ENCODE results near the gene TUBGCP6.

The TUBGCP6 gene

DNA sequence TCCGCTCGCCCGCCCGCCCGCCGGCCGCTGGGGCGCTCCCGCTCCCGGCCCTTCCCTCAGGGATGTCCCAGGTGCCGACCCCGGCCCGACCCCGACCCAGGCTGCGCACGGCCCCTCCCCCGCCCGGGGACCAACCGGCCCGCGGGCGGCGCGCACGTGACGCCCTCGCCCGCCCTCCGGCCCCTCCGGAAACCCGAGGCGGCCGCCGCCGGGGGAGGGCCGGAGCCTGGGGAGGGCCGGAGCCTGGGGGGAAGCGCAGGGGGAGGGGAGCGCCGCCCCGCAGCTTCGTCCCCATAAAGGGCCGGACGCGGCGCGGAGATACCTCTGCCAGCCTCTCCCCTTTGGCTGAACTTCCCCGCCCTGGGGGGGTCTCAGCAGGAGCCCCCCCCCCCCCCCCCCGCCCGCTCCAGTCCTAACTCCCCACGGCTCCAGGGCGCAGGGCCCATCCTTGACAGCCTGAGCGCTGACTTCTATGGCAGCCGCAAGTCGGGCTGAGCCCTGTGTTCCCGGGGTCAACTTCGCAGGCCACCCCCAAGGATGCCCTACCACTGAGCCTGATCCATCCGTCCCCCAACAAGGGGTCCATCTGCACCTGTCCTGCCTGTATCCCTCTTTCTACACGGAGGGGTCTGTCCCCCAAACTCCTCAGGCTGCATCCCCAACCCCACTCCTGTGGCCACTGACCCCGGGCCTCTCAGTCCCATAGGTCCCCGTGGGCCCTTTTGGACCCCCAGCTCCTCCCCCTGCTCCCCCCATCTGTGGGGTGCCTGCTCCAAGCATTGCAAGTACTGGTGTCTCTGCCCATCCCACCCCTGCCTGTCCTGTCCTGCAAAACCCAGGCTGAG, 17.0 kb upstream of the TUBGCP6 start, which contains the start of gene MAPK12:
MAPK12 (minus strand) TSS at position 69 of the 845 bp plus-strand sequence. CDS start 174 bp downstream, outside the sequence.
- no peak for DNase-seq

DNA sequence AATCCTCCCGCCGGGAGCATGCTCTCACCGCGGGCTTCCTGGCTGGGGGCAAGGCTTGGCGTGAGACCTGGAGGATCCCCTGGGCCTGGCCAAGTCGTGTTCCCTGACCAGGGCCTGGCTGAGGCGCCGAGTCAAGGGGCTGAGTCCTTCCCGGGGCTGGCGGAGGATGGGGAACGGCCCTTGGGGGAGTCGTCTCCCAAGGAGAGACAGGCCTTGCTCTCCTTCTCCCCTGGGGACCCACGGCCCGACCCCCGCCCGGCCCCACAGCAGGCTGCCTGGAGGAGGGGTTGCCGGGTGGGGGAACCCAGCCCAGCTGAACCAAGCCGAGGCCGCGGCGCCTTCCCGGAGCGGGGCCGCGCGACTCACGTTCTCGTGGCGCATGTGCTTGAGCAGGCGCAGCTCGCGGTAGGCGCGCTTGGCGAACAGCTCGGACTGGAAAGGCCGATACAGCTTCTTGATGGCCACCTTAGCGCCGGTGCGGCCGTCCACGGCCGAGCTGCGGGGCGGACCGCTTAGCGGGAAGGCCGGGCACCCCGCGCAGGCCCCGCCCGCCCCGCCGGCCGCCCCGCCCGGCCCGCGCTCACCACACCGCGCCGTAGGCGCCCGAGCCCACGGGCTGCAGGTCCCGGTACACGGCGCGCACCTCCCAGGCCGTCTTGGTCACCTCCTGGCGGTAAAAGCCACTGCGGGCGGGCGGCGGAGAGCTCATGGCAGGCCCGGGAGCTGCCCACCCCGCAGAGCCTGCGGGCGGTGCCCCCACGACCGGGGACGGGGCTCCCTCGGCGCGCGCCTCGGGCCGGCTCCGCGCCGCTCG, 16.2 kb upstream of the TUBGCP6 start:
- no peak for DNase-seq

DNA sequence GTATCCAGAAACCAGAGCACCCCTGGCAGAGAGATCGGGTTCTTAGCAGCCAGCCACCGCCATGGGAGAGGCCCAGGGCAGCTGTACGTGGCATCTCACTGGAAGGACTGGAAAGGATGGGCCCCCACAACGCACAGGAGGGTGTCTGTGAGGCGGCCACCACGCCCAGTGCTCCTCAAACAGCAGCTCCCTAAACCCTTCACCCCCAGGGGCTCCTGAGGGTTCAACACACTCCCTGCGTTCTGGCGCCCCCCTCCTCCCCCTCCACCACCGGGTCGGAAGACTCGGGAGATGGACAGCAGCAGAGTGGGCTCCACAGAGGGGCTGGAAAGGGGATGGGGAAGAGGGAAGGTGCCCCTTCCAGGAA, 15.6 kb upstream of the TUBGCP6 start:
- no peak for DNase-seq

DNA sequence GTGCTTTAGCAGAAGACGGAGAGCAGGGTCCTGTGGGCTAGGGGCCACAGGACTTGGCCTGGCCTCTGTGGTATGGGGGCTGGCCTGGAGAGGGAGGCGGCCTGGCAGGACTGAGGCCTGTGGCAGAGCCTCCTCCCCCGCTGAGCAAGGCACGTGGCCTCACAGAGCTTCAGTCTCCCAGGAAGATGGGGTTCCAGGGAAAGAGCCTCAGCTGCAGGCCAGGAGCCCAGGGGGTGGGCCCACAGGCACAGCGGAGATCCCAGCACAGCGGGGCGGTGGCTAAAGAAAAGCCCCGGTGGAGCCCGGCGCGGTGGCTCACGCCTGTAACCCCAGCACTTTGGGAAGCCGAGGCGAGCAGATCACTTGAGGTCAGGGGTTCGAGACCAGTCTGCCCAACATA, 14.5 kb upstream of the TUBGCP6 start:
- DNase-seq, result no peak

DNA sequence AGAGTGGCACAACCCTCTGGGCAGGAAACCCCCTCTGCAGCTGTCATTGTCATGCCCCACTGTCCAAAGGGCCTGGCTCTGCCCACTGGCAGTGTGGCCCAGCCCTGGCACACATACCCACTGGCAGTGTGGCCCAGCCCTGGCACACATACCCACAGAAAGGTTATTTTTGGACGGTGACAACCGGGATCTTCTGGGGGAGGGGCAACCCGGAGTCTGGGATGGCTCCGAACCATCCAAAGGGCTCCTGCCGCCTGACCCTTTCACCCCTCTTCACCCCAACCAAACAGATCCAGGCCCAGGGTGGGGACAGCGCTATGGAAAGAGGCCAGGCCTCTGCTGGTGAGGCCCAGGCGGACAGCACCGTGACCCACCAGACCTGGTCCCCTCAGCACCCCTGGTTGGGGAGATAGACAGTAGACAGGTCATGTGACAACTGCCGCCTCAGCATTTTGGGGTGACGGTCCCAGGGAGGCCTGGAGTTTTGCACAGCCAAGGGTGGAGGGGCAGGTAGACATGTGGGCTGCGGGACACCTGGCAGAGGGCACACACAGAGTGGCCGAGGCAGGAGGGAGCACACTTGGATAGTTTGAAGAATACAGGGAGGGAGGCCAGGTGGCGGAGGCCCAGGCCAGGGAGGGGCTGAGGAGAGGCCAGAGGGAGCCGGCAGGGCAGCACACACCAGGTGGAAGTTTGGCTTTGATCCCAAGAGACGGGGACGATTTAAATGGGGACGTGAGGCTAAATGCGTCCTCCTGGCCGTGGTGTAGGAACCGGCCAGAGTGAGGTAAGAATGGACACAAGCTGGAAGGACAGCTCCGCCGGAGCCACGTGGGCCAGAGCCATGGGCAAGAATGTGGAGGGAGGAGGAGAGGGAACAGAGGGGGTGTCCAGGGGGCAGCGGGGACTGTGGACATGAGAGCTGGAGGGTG, 13.8 kb upstream of the TUBGCP6 start:
- DNase-seq, result no peak

DNA sequence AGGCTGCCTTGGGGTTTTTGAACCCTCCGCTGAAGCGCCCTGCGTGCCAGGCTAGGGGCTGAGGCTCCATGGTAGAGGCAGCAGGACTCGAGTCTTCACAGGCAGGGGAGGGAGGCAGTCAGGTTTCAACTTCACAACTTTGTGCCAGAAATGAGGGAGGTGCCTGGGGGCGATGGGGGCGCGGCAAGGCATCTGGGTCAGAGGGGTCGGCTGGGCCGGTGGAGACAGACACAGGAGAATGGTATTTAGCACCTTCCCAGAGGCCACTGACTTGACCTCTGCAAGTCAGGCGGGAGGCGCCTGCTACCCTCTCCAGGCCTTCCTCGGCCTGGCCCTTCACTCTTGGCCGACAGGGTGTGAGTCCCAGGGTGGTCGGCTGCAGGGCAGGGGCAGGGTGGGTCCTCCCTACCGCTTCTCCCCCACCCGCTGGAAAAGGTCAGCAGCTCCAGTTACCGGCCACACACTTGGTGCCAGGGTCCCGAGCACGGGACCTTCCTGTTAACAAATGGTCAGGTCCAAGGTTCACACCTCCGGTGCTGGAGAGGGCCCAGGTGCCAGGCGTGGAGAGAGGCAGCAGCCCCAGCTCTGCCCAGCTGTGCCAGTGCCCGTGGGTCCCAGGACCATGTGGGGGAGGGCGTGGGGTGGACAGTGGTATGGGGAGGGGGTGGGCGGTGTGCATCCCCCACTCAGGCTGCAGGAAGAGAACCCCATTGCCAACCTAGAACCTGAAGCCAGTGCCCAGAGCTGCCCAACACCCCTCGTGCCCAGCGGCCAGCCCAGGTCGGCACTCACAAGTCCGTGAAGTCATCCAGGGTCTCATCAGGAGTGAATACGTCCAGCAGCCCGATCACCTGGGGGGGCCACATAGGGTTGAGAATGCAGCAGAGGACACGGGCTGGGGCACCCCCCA, 12.9 kb upstream of the TUBGCP6 start:
- no peak for DNase-seq

DNA sequence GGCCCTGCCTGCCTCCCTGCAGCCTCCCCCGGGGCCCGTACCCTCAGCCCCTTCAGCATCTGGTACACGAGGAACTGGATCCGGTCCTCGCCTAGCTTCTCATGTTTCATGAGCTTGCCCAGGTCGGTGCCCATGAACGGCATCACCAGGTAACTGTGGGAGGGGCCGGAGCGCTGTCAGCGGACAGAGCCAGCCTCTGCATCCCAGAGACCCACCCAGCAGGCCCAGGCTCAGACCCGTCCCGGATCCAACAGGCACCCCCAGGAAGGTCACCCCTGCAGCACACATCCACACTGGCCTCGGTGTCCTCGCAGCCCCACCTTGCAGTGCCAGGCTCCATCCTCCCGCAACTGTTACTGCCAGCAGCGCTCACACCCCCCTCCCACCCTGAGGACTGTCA, 12.2 kb upstream of the TUBGCP6 start:
- DNase-seq, result no peak

DNA sequence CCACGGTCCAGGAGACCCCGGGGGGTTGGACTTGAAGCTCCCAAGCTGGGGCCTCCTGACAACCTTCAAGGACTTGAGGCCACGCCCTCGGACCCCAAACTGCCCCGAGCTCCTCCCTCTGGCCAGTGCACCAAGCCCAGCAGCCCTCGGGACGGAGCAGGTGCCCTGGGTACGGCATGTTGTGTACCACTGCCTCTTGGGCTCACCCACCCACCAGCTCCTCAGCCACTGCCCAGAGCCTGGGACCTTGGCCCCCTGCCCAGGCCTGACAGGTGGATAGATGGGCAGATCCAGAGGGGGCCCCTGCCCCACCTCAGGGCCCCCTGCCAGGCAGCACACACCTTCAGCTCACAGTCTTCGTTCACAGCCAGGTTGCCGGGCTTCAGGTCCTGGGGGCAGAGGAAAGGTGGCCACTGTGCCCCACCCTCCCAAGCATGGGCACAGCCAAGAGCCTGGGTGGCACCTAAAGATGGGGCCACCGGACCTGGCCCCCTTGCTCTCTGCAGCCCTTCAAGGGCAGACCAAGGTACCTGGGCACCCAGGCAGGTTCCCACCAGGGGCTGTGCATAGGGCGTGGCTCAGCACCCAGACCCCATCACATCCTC, 11.5 kb upstream of the TUBGCP6 start:
- no peak for DNase-seq

DNA sequence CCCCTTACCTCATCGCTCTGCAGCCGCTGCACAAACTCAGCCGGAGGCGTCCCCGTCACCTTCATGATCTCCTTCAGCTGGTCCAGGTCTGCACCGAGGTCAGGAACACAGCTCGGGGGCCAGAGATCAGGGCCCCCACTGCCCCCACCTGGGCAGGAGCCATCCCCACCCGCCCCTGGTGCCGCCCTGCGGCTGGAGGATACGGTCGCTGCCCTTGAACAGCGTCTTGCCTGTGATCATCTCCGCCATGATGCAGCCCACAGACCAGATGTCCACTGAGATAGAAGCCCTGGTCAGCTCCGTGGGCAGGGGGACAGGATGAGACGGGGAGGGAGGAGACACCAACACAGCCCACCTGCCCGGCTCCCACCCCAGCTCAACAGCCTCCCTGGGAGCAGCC, 10.8 kb upstream of the TUBGCP6 start:
- DNase-seq, result no peak

DNA sequence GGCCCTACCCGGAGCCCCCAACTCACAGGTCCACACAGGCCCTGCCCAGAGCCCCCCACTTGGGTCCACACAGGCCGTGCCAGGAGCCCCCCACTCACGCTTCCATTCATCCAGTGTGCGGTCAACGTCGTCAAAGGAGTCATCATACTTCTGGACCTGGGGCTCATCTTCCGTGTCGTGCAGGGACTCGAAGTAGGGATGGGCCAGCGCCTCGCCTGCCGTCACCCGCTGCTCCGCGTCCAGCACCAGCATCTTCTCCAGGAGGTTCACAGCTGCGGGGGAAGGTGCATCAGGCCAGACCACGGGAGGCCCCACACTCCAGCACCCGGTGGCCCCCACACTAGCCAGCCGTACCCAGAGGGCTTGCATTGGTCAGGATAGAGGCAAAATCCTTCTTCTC, 10.3 kb upstream of the TUBGCP6 start:
- no peak for DNase-seq

DNA sequence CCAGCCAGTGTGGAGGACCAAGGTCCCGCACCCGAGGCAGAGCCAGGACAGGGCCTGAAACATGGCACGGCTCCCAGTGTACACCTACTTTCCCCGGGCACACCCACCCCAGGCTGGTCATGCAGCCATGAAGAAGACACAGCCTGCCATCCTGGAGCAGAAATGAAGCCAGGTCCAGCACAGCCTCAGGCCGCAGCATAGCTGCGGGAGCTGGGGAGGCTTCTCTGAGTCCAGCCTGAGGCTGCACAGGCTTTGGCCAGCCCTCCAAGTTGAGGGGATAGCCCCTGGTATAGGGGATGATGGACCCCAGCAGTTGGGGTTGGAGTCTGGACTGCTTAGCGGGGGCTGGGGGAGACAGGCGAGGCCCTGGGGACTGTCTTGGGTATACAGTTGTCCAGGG, 9.1 kb upstream of the TUBGCP6 start:
- no peak for DNase-seq

DNA sequence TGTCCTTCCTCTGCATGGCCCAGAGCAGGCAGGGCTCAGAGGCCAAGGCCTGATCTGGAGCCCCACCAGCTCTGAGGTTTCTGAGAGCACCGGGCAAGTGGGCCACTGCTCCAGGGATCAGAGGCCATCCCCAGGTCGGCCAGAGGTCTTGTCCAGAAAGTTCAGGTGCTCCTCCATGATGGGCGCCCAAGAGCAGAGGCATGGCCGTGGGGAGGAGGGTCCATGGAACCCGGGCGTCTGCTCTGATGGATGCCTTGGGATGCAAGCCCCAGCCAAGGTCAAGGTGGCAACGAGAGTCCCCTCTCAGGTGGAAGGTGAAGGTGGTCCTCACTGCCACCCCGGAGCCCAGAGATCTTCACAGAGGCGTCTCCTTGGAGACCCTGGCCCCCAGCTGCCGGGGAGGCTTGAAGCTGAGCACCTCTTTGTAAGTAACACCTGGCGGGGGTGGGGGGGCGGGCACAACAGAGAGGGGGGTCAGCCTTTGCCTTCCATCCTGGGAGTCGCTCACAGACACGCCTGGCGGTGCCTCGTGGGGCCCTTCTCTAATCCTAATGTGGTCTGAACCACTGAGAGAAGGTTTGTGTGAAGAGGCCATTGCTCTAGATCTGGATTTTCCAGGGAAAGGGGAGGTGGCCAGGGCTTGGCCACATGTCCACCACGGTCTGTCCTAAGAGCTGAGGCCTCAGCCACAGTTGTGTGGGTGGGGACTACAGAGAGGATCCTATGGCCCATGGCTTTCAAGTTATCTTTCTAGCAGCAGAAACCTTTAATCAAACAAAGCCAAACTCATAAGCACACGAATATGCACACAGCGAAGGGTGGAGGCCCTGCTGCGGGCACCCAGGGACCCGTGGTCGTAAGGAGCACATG, 8.5 kb upstream of the TUBGCP6 start:
- no peak for DNase-seq

DNA sequence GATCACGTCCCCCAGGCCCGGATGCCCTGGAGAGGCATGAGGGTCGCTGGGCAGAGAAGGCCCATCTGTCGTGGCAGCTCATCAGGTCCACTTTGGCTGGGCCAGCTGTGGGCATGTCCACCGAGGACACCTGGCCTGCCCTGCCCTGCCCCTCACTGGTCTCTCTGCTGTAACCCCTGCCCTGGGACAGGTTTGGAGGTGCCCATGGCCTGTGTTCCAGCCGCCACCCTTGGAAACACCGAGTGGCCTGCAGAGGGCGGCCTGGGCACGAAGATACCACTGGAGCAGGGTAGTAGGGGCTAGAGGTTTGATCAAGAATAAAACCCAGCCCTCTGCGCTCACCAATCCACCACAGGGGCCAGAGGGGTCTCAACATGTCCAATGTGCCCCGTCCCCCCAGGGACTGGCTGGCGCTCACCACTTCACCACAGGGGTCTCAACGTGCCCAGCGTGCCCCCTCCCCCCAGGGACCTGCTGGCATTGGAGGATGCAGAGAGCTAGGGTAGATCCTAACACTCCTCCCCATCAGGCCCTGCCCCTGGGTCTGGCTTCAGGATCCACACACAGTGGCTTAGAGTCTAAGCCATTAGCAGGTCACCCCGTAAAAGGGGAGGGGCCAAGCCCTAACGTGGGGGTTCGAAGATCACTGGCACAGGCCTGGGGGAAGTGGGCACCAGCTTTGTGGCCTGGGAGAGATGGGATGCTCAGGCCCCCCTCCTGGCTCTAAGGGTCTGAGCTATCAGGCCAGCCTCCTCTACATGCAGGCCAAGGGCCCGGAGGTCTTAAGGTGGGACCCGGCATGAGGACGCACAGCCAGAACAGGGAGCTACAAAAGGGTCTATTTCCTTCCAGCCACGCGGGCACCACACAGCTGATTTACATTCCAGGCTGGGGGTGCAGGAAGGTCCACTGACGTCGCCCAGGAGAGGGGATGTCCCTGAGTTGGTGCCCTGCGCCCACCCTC, 7.5 kb upstream of the TUBGCP6 start:
- peak; percentile 18 for DNase-seq

DNA sequence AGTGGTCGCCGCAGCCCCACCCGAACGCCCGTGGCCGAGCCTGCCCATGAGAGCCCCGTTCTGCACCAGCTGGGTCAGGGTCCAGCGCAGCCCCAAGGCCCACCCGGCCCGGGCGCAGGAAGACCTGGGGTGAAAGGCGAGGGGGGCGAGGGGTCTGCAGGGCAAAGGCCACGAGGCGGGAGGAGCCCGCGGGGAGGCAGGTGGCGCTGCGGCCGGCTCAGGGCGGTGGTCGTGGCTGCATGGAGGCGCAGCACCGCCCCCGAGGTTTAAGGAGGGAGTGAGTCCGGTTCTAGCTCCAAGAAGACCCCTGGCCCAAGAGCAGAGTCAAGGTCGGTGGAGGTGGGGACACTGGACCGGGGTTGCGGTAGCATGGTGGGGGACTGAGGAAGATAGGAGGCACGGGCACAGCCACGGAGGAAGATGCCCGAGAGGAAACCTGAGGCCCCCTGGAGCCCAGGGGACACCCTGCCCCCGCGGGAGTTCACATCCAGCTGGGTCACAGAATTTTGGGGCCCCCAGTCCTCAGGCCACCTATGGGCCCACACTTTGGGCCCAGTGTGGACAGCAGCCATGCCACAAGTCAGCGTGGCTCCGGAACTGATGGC, 6.8 kb upstream of the TUBGCP6 start:
- DNase-seq, result no peak

DNA sequence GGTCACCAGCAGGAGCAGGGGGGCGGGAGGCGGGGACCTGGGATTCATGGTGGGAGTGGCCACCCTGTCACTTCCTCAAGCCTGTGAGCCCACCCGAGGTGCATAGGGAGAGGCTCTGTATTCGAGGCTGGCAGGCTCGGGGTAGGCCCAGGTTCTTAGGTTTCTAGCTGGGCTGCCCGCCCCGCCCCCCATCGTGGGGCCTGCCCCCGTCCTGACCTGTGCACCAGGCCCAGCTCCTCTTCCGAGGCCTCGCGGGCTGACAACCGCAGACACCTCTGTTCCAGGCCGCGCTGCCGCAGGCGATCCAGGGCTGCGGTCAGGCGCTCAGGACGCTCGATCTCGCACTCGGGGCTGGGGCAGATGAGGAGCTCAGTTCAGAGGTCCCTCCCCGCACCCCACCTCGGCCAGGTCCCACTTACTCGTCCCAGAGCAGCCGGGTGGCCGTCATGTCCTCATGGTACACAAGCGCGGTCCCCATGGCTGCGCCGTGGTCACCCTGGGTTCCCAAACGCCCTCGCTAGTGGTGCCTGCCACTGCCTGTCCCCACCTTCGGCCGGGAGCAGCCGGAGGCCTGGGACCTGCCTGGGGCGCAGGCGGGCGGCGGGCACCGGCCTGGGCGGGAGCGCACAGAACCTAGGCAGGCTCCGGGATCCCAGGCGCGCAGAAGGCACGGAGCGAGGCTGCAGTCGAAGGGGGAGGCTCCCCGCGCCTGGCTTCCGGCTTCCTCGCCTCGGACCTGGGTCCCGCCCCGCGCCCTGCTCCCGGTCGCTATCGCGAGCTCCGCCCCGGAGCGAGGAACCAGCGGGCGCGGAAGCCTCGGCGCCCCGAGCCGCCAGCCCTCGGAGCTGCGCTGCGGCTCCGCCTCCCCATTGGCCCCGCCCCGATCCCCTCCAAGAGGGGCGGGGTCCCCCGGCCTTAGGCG, 6.0 kb upstream of the TUBGCP6 start, which contains the start of gene HDAC10:
HDAC10 (minus strand) TSS at position 711 of the 922 bp plus-strand sequence; CDS start at position 478, 233 bp downstream.
- DNase-seq, result peak; percentile 63

DNA sequence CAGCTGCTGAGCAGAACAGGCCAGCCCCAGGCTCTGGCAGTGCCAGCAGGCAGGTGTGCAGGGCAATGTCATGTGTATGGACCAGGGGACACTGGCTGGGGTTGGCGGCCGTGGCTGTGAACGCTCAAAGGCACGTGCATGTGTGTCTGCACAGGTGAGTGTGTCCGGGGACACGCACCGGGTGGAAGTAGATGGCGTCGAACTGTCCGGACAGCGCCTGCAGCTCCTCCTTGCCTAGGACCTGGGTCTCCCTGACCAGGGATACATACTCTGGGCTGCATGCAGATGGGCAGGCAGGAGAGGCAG, 5.4 kb upstream of the TUBGCP6 start:
- DNase-seq, result no peak

Data from kidney glomerular epithelial cell (primary cell).